ENCODE results near the gene PDE9A. TPM values are rescaled to one million over a fixed set of nuclear protein-coding genes. Genes with fewer than 3 reads are reported as not detected.

Gene PDE9A
- total and polyA plus RNA-seq, 2 donors (not counting 3 experiments of a cell fraction or from before 2014, with no cell fraction given): 0.28 to 2.2 TPM

GRCh38 chr21:42657676-42658319 is 4.4 kb downstream of the PDE9A start:
- ChIA-PET CTCF (no interaction called here), POLR2A (no interaction called here)
- BruUV-seq (replicated peaks): no TSS peak
- no peak overlapping the region for H3K27ac ChIP-seq (ENCODE audit: insufficient read depth, low read depth, low read length)
- H3K4me3 ChIP-seq (replicated peaks in 1 of 3; ENCODE audit: insufficient read depth in 1 of 3, low read depth in 1 of 3, low read length in 3 of 3): no peak overlapping the region
- TF ChIP-seq, protein P1, sequence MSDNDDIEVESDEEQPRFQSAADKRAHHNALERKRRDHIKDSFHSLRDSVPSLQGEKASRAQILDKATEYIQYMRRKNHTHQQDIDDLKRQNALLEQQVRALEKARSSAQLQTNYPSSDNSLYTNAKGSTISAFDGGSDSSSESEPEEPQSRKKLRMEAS (IDR thresholded peaks at IDR 0.05; ENCODE audit: insufficient read depth, insufficient read length): no peak
- TF ChIP-seq, protein P2, sequence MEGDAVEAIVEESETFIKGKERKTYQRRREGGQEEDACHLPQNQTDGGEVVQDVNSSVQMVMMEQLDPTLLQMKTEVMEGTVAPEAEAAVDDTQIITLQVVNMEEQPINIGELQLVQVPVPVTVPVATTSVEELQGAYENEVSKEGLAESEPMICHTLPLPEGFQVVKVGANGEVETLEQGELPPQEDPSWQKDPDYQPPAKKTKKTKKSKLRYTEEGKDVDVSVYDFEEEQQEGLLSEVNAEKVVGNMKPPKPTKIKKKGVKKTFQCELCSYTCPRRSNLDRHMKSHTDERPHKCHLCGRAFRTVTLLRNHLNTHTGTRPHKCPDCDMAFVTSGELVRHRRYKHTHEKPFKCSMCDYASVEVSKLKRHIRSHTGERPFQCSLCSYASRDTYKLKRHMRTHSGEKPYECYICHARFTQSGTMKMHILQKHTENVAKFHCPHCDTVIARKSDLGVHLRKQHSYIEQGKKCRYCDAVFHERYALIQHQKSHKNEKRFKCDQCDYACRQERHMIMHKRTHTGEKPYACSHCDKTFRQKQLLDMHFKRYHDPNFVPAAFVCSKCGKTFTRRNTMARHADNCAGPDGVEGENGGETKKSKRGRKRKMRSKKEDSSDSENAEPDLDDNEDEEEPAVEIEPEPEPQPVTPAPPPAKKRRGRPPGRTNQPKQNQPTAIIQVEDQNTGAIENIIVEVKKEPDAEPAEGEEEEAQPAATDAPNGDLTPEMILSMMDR (IDR thresholded peaks at IDR 0.05; ENCODE audit: extremely low read depth in 1 of 2, insufficient read depth in 1 of 2, low read depth in 1 of 2, low read length in 2 of 2): no peak
- no peak for TF ChIP-seq FOS (IDR thresholded peaks at IDR 0.05; ENCODE audit: borderline replicate concordance, insufficient read depth, low read length)
- TF ChIP-seq POLR2A (IDR thresholded peaks at IDR 0.05; ENCODE audit: low read depth, low read length): no peak
- TF ChIP-seq MYC (IDR thresholded peaks at IDR 0.05; ENCODE audit: low read depth, low read length): no peak
- TF ChIP-seq POLR2AphosphoS5 (IDR thresholded peaks at IDR 0.05; ENCODE audit: insufficient read depth, low read depth, low read length): no peak
- TF ChIP-seq EZH2 (IDR thresholded peaks at IDR 0.05; ENCODE audit: borderline replicate concordance, low read depth, low read length, severe bottlenecking): no peak
- no peak for TF ChIP-seq GATA2 (IDR thresholded peaks at IDR 0.05; ENCODE audit: insufficient read depth, insufficient read length, low read depth, low read length)
- no peak for TF ChIP-seq JUN (IDR thresholded peaks at IDR 0.05; ENCODE audit: borderline replicate concordance, insufficient read depth, insufficient read length, low read depth)
- no peaks in the 10 kb centered on the region for H4K20me1 ChIP-seq (replicated peaks; ENCODE audit: control insufficient read depth, extremely low read depth, insufficient read depth, low read length)
- no peak overlapping the region for H2AFZ ChIP-seq (ENCODE audit: low read depth, low read length)
- H3K9me1 ChIP-seq (replicated peaks; ENCODE audit: control insufficient read depth, extremely low read depth, insufficient read depth, low read length): no peaks in the 10 kb centered on the region
- peaks cover 18 to 19% of the 10 kb centered on the region in 2 experiments for H3K27me3 ChIP-seq (ENCODE audit: control insufficient read depth in 2 of 2, insufficient read depth in 2 of 2, low read length in 2 of 2)
- DNase-seq (ENCODE audit: low read depth, low spot score): no peak
- no peak overlapping the region for H3K4me2 ChIP-seq (ENCODE audit: insufficient read depth, low read length)
- no peaks in the 10 kb centered on the region for H3K79me2 ChIP-seq (ENCODE audit: control insufficient read depth, insufficient read depth, low read length)
- FAIRE-seq: no peak
- H3K9ac ChIP-seq (replicated peaks; ENCODE audit: extremely low read depth, insufficient read depth, low read length): no peak overlapping the region
- dilution Hi-C loops (cut with MboI; ENCODE audit: extremely low pct_ligation_motif_present, low sequenced_read_pairs) (no loop called here), intact Hi-C loops (cut with micrococcal nuclease) (no loop called here)
- no peaks in the 10 kb centered on the region for H3K4me1 ChIP-seq (ENCODE audit: control insufficient read depth, extremely low read depth, insufficient read depth, low read length)
- H3K9me3 ChIP-seq (replicated peaks; ENCODE audit: control insufficient read depth, insufficient read depth, low read length): no peaks in the 10 kb centered on the region
- no peaks in the 10 kb centered on the region for H3K36me3 ChIP-seq (ENCODE audit: control insufficient read depth in 2 of 2, extremely low read depth in 1 of 2, insufficient read depth in 2 of 2, low read length in 2 of 2)
